SU-DHL-6 (cell line): Measurements from ENCODE around the gene PRKAG1.

Source experiments
- H2AFZ ChIP-seq: fragments of 200-600 bp; sonication (generic); 2 replicates; pipeline ENCODE4 v1.6.1; 2014; ENCODE audit warnings: low read depth, mild to moderate bottlenecking, moderate library complexity, mixed read lengths, antibody characterized with exemption, low read length; ENCODE audit not compliant: severe bottlenecking
- H3F3A ChIP-seq: fragments of 200-600 bp; shearing (Covaris generic); 2 replicates; pipeline ENCODE4 v1.6.0; 2016; ENCODE audit warnings: antibody characterized with exemption, mild to moderate bottlenecking; ENCODE audit not compliant: insufficient read depth
- H3K27ac ChIP-seq: fragments of 200-600 bp; sonication (generic); 2 replicates; pipeline ENCODE4 v1.5.1; 2016; ENCODE audit warnings: low read depth, mild to moderate bottlenecking, low read length, moderate library complexity, mixed read lengths
- H3K27me3 ChIP-seq: fragments of 200-600 bp; sonication (generic), shearing (Covaris generic); 2 replicates; pipeline ENCODE4 v1.6.0; 2014; ENCODE audit warnings: mild to moderate bottlenecking, low read length
- H3K36me3 ChIP-seq: fragments of 200-600 bp; sonication (generic); 2 replicates; pipeline ENCODE4 v1.6.1; 2014; ENCODE audit warnings: mild to moderate bottlenecking, low read length, mixed read lengths
- H3K4me2 ChIP-seq: fragments of 300-600, 200-600 bp; shearing (Covaris generic), sonication (generic); 2 replicates; pipeline ENCODE4 v1.6.0; 2014; ENCODE audit warnings: low read length, low read depth, mild to moderate bottlenecking; ENCODE audit not compliant: poor library complexity, severe bottlenecking
- H3K4me3 ChIP-seq: fragments of 200-600 bp; sonication (generic); 2 replicates; pipeline ENCODE4 v1.5.1; 2014; ENCODE audit warnings: antibody characterized with exemption, low read length, mild to moderate bottlenecking, mixed read lengths; ENCODE audit not compliant: insufficient read depth, poor library complexity, severe bottlenecking
- H3K79me2 ChIP-seq: fragments of 200-600 bp; sonication (generic); 2 replicates; pipeline ENCODE4 v1.6.1; 2014; ENCODE audit warnings: mild to moderate bottlenecking, low read length, moderate library complexity; ENCODE audit not compliant: insufficient read depth
- H3K9ac ChIP-seq: fragments of 200-600 bp; sonication (generic); 2 replicates; pipeline ENCODE4 v1.7.0; 2014; ENCODE audit warnings: mild to moderate bottlenecking, low read length
- H3K9me2 ChIP-seq: fragments of 200-600 bp; sonication (generic); replicated peaks from 2 replicates; pipeline ENCODE4 v1.6.1; 2014; ENCODE audit warnings: low read length; ENCODE audit not compliant: insufficient read depth
- H3K9me3 ChIP-seq: fragments of 200-600 bp; sonication (generic); 2 replicates; pipeline ENCODE4 v1.6.1; 2014; ENCODE audit warnings: low read length, mixed read lengths; ENCODE audit not compliant: insufficient read depth
- H4K20me1 ChIP-seq: fragments of 200-600 bp; sonication (generic); 2 replicates; pipeline ENCODE4 v1.6.1; 2014; ENCODE audit warnings: low read depth, mild to moderate bottlenecking, antibody characterized with exemption, low read length, moderate library complexity, mixed read lengths
- CTCF ChIP-seq: fragments of 200-600 bp; sonication (generic); IDR thresholded peaks from one replicate; pipeline ENCODE4 v1.5.1; 2017; ENCODE audit warnings: antibody characterized with exemption, mild to moderate bottlenecking, low read length, moderate library complexity; ENCODE audit not compliant: insufficient read depth, poor library complexity, severe bottlenecking
- EZH2phosphoT487 ChIP-seq: fragments of 200-600 bp; sonication (generic), shearing (Covaris generic); conservative IDR thresholded peaks from 2 replicates; pipeline ENCODE4 v1.6.1; 2018; ENCODE audit warnings: mild to moderate bottlenecking, antibody characterized with exemption, low read length, moderate library complexity, mixed read lengths

Gene PRKAG1

GRCh38 chr12:49055978-49056754 is 37.6 kb upstream of the PRKAG1 start:
- peak overlapping the region; percentile 98 for H3K4me3 ChIP-seq
- H3K9me2 ChIP-seq, result no peaks in the 10 kb centered on the region
- H3K4me2 ChIP-seq, result peak overlapping the region; percentile 96
- H3K27me3 ChIP-seq, result no peaks in the 10 kb centered on the region
- peak overlapping the region; percentile 96; the same call in 1 of the 2 replicates for H3K9ac ChIP-seq
- no peak overlapping the region for H3K27ac ChIP-seq
- no peaks in the 10 kb centered on the region for H3K9me3 ChIP-seq
- peaks cover 63% of the 10 kb centered on the region for H3K79me2 ChIP-seq
- peaks cover 4% of the 10 kb centered on the region; the same call in 1 of the 2 replicates for H3F3A ChIP-seq
- H4K20me1 ChIP-seq, result peaks cover 15% of the 10 kb centered on the region; the same call in 1 of the 2 replicates
- H3K36me3 ChIP-seq, result no peaks in the 10 kb centered on the region; the same call in 1 of the 2 replicates
- H2AFZ ChIP-seq, result no peak overlapping the region
- no peak for TF ChIP-seq CTCF
- no peak for TF ChIP-seq EZH2phosphoT487

GRCh38 chr12:49055092-49055491 is 36.5 kb upstream of the PRKAG1 start:
- H2AFZ ChIP-seq, result no peak overlapping the region
- H3K36me3 ChIP-seq, result no peaks in the 10 kb centered on the region; the same call in 1 of the 2 replicates
- TF ChIP-seq EZH2phosphoT487 (no peak), CTCF (no peak)
- no peaks in the 10 kb centered on the region for H3K9me2 ChIP-seq
- no peaks in the 10 kb centered on the region for H3K27me3 ChIP-seq
- no peak overlapping the region for H3K4me2 ChIP-seq
- H4K20me1 ChIP-seq, result peaks cover 15% of the 10 kb centered on the region; the same call in 1 of the 2 replicates
- H3K4me3 ChIP-seq, result no peak overlapping the region
- no peaks in the 10 kb centered on the region for H3K9me3 ChIP-seq
- H3K9ac ChIP-seq, result no peak overlapping the region
- H3F3A ChIP-seq, result peaks cover 4% of the 10 kb centered on the region; the same call in 1 of the 2 replicates
- no peak overlapping the region for H3K27ac ChIP-seq
- H3K79me2 ChIP-seq, result peaks cover 58% of the 10 kb centered on the region

GRCh38 chr12:49054524-49054923 is 35.9 kb upstream of the PRKAG1 start:
- no peaks in the 10 kb centered on the region; the same call in 1 of the 2 replicates for H3K36me3 ChIP-seq
- peaks cover 15% of the 10 kb centered on the region; the same call in 1 of the 2 replicates for H4K20me1 ChIP-seq
- no peaks in the 10 kb centered on the region for H3K9me2 ChIP-seq
- H3K4me2 ChIP-seq, result no peak overlapping the region
- no peaks in the 10 kb centered on the region for H3K27me3 ChIP-seq
- H3F3A ChIP-seq, result peaks cover 4% of the 10 kb centered on the region; the same call in 1 of the 2 replicates
- peaks cover 52% of the 10 kb centered on the region for H3K79me2 ChIP-seq
- no peak for TF ChIP-seq EZH2phosphoT487
- no peak for TF ChIP-seq CTCF
- no peak overlapping the region for H3K27ac ChIP-seq
- no peak overlapping the region for H3K4me3 ChIP-seq
- no peak overlapping the region for H2AFZ ChIP-seq
- H3K9ac ChIP-seq, result no peak overlapping the region
- no peaks in the 10 kb centered on the region for H3K9me3 ChIP-seq
